ENCODE results near the gene ENKD1. TPM values are rescaled to one million over a fixed set of nuclear protein-coding genes. Genes with fewer than 3 reads are reported as not detected.
"Not testable (repeated sequence)": the region's sequence is repeated elsewhere in the genome, so short reads cannot be mapped to it uniquely, and the experiment has no call there.

Gene ENKD1
- polyA plus RNA-seq, 2 of the 4 experiments (the other 2 are of a cell fraction) = 4.0 to 12.2 TPM

GRCh38 chr16:67697422-67698185, 31.1 kb upstream of the ENKD1 start:
- no peak for ATAC-seq
- Histone ChIP-seq H3K27ac (no peak overlapping the region), H3K4me3 (no peak overlapping the region), H3K9me3 (peaks cover 10% of the 10 kb centered on the region), H3K4me1 (no peaks in the 10 kb centered on the region), H3K4me2 (no peak overlapping the region)
- FAIRE-seq = no peak
- WGBS (ENCODE audit: missing lambda C conversion rate) = 80% methylated on average over 4 of the region's 4 CpGs
- TF ChIP-seq, protein P1, sequence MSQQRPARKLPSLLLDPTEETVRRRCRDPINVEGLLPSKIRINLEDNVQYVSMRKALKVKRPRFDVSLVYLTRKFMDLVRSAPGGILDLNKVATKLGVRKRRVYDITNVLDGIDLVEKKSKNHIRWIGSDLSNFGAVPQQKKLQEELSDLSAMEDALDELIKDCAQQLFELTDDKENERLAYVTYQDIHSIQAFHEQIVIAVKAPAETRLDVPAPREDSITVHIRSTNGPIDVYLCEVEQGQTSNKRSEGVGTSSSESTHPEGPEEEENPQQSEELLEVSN (IDR thresholded peaks at IDR 0.05; ENCODE audit: borderline replicate concordance, low read depth) = no peak
- TF ChIP-seq ATOH8 (CRISPR knock-in tag; IDR thresholded peaks at IDR 0.05; ENCODE audit: low read depth) (no peak), ELK1 (IDR thresholded peaks at IDR 0.05; ENCODE audit: low read depth, low read length) (no peak), ZSCAN20 (CRISPR knock-in tag; IDR thresholded peaks at IDR 0.05) (no peak), EHMT2 (IDR thresholded peaks at IDR 0.05; ENCODE audit: low read depth) (no peak), RARB (CRISPR knock-in tag; IDR thresholded peaks at IDR 0.05) (no peak), PHF8 (IDR thresholded peaks at IDR 0.05; ENCODE audit: borderline replicate concordance, low read depth) (no peak), RFX5 (IDR thresholded peaks at IDR 0.05) (no peak), FOXS1 (CRISPR knock-in tag; IDR thresholded peaks at IDR 0.05) (no peak), FOSL2 (IDR thresholded peaks at IDR 0.05) (no peak), FOSL2 (CRISPR knock-in tag; IDR thresholded peaks at IDR 0.05) (no peak)
- POLR2A ChIA-PET = no interaction called here
- CTCF ChIA-PET = interaction anchor here (1.0 to 1.6 kb wide), 3 partner anchors 25 to 53 kb away, joined by 3 to 6 read pairs (median 4); partner anchors contain the start of gene CARMIL2
- no peak for DNase-seq (ENCODE audit: low read depth in 1 of 2, low spot score in 1 of 2)

- no peak overlapping the region for H3K4me3 ChIP-seq
- H3K9me3 ChIP-seq = peaks cover 8% of the 10 kb centered on the region
- ATAC-seq (no peak), DNase-seq (ENCODE audit: low read depth in 1 of 2, low spot score in 1 of 2) (no peak), FAIRE-seq (no peak)
- no peak overlapping the region for H3K4me2 ChIP-seq
- no peak for TF ChIP-seq SREBF2 (IDR thresholded peaks at IDR 0.05)
- TF ChIP-seq CHD4 (IDR thresholded peaks at IDR 0.05; ENCODE audit: borderline replicate concordance) = no peak
- no peak for TF ChIP-seq HES2 (IDR thresholded peaks at IDR 0.05)
- TF ChIP-seq BHLHE40 (IDR thresholded peaks at IDR 0.05; ENCODE audit: low read depth, low read length) = no peak
- TF ChIP-seq RFX5 (IDR thresholded peaks at IDR 0.05) = no peak
- no peak for TF ChIP-seq RARB (CRISPR knock-in tag; IDR thresholded peaks at IDR 0.05)
- TF ChIP-seq HOXA7 (CRISPR knock-in tag; IDR thresholded peaks at IDR 0.05) = no peak
- no peak for TF ChIP-seq CTCF (IDR thresholded peaks at IDR 0.05)
- TF ChIP-seq HOXB13 (CRISPR knock-in tag; IDR thresholded peaks at IDR 0.05; ENCODE audit: low read depth) = no peak
- no peak for TF ChIP-seq FOSL2 (IDR thresholded peaks at IDR 0.05)
- no peak for TF ChIP-seq FOSL2 (CRISPR knock-in tag; IDR thresholded peaks at IDR 0.05)
- TF ChIP-seq MYC (IDR thresholded peaks at IDR 0.05; ENCODE audit: borderline replicate concordance, low read length) = no peak
- TF ChIP-seq ESRRA (IDR thresholded peaks at IDR 0.05; ENCODE audit: borderline replicate concordance, low read length) = no peak
- no peak for TF ChIP-seq MAZ (IDR thresholded peaks at IDR 0.05; ENCODE audit: borderline replicate concordance, low read depth, low read length)
- no peak overlapping the region for H3K27ac ChIP-seq
- ChIA-PET POLR2A (no interaction called here), CTCF (interaction anchor here (0.6 to 1.0 kb wide), 4 partner anchors 16 to 221 kb away, joined by 3 to 5 read pairs (median 4); no protein-coding TSS in a partner anchor)
- WGBS (ENCODE audit: missing lambda C conversion rate) = 74% methylated on average over 2 of the region's 2 CpGs
- H3K4me1 ChIP-seq = no peaks in the 10 kb centered on the region
These were observed 28.1 kb upstream of the ENKD1 start for GRCh38 chr16:67694611-67695010.

DNA sequence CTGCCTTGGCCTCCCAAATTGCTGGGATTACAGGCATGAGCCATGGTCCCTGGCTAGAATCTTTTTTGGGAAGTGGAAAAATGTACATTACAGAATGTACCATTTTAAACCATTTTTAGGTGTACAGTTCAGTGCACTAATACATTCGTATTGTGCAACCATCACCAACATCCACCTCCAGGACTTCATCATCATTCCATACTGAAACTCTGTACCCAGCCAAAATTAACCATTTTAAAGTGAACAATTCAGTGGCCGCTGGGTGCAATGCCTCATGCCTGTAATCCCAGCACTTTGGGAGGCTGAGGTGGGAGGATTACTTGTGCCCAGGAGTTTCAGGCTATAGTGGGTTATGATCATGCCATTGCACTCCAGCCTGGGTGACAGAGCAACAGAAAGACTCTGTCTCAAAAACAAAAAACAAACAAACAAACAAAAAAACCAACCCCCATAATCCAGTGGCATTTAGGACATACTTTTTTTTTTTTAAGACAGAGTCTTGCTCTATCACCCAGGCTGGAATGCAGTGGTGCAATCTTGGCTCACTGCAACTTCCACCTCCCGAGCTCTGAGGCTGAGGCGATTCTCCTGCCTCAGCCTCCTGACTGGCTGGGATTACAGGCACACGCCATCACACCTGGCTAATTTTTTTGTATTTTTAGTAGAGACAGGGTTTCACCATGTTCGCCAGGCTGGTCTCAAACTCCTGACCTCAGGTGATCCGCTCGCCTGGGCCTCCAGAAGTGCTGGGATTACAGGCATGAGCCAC, 27.2 kb upstream of the ENKD1 start:
- WGBS (ENCODE audit: missing lambda C conversion rate) = 93% methylated on average over 8 of the region's 8 CpGs
- CTCF ChIA-PET = interaction anchor here (0.6 kb wide), 1 partner anchor 863 kb away, joined by 4 read pairs; the partner anchor contains the start of gene NAE1
- H3K27ac ChIP-seq; POLR2A ChIA-PET; ATAC-seq; H3K4me1 ChIP-seq; H3K4me2 ChIP-seq; H3K4me3 ChIP-seq; FAIRE-seq; DNase-seq (ENCODE audit: low read depth in 1 of 2, low spot score in 1 of 2); H3K9me3 ChIP-seq: not testable (repeated sequence)
